ENCODE data around the gene TBC1D7.

GRCh38 chr6:13260831-13261230 lies 67.5 kb downstream of the TBC1D7 start:
- TF ChIP-seq CTCF (IDR thresholded peaks at IDR 0.05) (no peak), EZH2 (IDR thresholded peaks at IDR 0.05; ENCODE audit: borderline replicate concordance, insufficient read depth, low read depth, low read length, poor library complexity, severe bottlenecking) (no peak)

Data from B cell (primary cell).